NCI-H446 treated with DMSO at 0.1 percent for 48 hours (cell line): ENCODE measurements around the gene CYB561D1.
A peak's percentile ranks its signal among the peaks of the same experiment; 100 is the strongest.

Experiments
- DNase-seq: peaks from one replicate; lab custom pipeline; 2025; lab: John Stamatoyannopoulos, UW

CYB561D1 gene

GRCh38 chr1:109481646-109482045 is 12.2 kb upstream of the CYB561D1 start:
- DNase-seq: no peak

GRCh38 chr1:109482242-109482641 is 11.7 kb upstream of the CYB561D1 start:
- no peak for DNase-seq

GRCh38 chr1:109482791-109483671 is 10.9 kb upstream of the CYB561D1 start:
- DNase-seq: no peak

GRCh38 chr1:109483672-109484518 is 10.0 kb upstream of the CYB561D1 start, which contains the start of gene ATXN7L2:
TSS of gene ATXN7L2 (plus strand) at chr1:109483905. CDS start at chr1:109483954, 49 bp downstream.
- peak; percentile 90 for DNase-seq

GRCh38 chr1:109484519-109484975 is 9.3 kb upstream of the CYB561D1 start:
- DNase-seq: no peak

- no peak for DNase-seq
These were observed 8.9 kb upstream of the CYB561D1 start for GRCh38 chr1:109485001-109485400.

GRCh38 chr1:109487261-109487660 is 6.6 kb upstream of the CYB561D1 start:
- no peak for DNase-seq

- no peak for DNase-seq
These were observed 5.7 kb upstream of the CYB561D1 start for GRCh38 chr1:109488201-109488600.

GRCh38 chr1:109488696-109489095 is 5.2 kb upstream of the CYB561D1 start:
- DNase-seq: no peak

- DNase-seq: no peak
These were observed 3.6 kb upstream of the CYB561D1 start for GRCh38 chr1:109490029-109490933.

- no peak for DNase-seq
These were observed 3.0 kb upstream of the CYB561D1 start for GRCh38 chr1:109490934-109491302.

GRCh38 chr1:109491372-109491771 is 2.5 kb upstream of the CYB561D1 start:
- no peak for DNase-seq

- DNase-seq: no peak
These were observed 1.1 kb upstream of the CYB561D1 start for GRCh38 chr1:109492779-109493178.

GRCh38 chr1:109493227-109493626 is 667 bp upstream of the CYB561D1 start:
- DNase-seq: no peak

- no peak for DNase-seq
These were observed 1.8 kb downstream of the CYB561D1 start for GRCh38 chr1:109495738-109496137.

GRCh38 chr1:109497449-109498160 is 3.7 kb downstream of the CYB561D1 start:
- no peak for DNase-seq

GRCh38 chr1:109498161-109498801 is 4.4 kb downstream of the CYB561D1 start:
- peak; percentile 39 for DNase-seq

GRCh38 chr1:109499081-109499480 is 5.2 kb downstream of the CYB561D1 start:
- DNase-seq: no peak

GRCh38 chr1:109499661-109500536 is 6.0 kb downstream of the CYB561D1 start:
- DNase-seq: no peak
